Parathyroid adenoma (tissue), 2 donors: Measurements from ENCODE around the gene LINC00237.

Source experiments
- H2AFZ ChIP-seq: fragments of 300-600 bp; sonication (generic); one replicate; pipeline ENCODE4 v1.7.0; 2017; ENCODE audit warnings: antibody characterized with exemption, mild to moderate bottlenecking
- H3K27ac ChIP-seq: fragments of 300-600 bp; sonication (generic); one replicate; pipeline ENCODE4 v1.7.0; 2017
- H3K27me3 ChIP-seq: fragments of 300-600 bp; sonication (generic); one replicate; pipeline ENCODE4 v1.7.0; 2017; ENCODE audit warnings: low read length; ENCODE audit not compliant: control insufficient read depth, insufficient read depth
- H3K36me3 ChIP-seq: fragments of 300-600 bp; sonication (generic); one replicate; pipeline ENCODE4 v1.7.0; 2017; ENCODE audit warnings: low read length; ENCODE audit not compliant: control insufficient read depth, insufficient read depth
- H3K4me1 ChIP-seq: fragments of 300-600 bp; sonication (generic); one replicate; pipeline ENCODE4 v1.7.0; 2017; ENCODE audit warnings: control low read depth
- H3K4me2 ChIP-seq: fragments of 300-600 bp; sonication (generic); one replicate; pipeline ENCODE4 v1.7.0; 2017; ENCODE audit warnings: low read length
- H3K4me3 ChIP-seq: fragments of 300-600 bp; sonication (generic); one replicate; pipeline ENCODE4 v1.7.0; 2017; ENCODE audit warnings: low read depth, low read length
- H3K79me2 ChIP-seq: fragments of 300-600 bp; sonication (generic); one replicate; pipeline ENCODE4 v1.7.0; 2017; ENCODE audit warnings: control low read depth
- H3K9ac ChIP-seq: fragments of 300-600 bp; sonication (generic); one replicate; pipeline ENCODE4 v1.7.0; 2017; ENCODE audit warnings: mild to moderate bottlenecking
- H3K9me3 ChIP-seq: fragments of 300-600 bp; sonication (generic); one replicate; pipeline ENCODE4 v1.7.0; 2017; ENCODE audit warnings: low read length; ENCODE audit not compliant: control insufficient read depth
- TF ChIP-seq, protein P1 (sequence below): fragments of 300-600 bp; sonication (generic); IDR thresholded peaks from one replicate; pipeline ENCODE4 v1.7.0; 2017; ENCODE audit warnings: antibody characterized with exemption, mild to moderate bottlenecking
- donor health status: primary hyperparathyroidism.

The LINC00237 gene

GRCh38 chr20:21053002-21053762 lies 53.0 kb downstream of the LINC00237 start:
- Histone ChIP-seq H3K79me2 (no peaks in the 10 kb centered on the region), H2AFZ (no peak overlapping the region), H3K9ac (no peak overlapping the region), H3K36me3 (no peaks in the 10 kb centered on the region), H3K27ac (no peak overlapping the region), H3K9me3 (no peaks in the 10 kb centered on the region), H3K27me3 (no peaks in the 10 kb centered on the region), H3K4me2 (no peak overlapping the region), H3K4me1 (no peaks in the 10 kb centered on the region), H3K4me3 (no peak overlapping the region)
- TF ChIP-seq, protein P1, sequence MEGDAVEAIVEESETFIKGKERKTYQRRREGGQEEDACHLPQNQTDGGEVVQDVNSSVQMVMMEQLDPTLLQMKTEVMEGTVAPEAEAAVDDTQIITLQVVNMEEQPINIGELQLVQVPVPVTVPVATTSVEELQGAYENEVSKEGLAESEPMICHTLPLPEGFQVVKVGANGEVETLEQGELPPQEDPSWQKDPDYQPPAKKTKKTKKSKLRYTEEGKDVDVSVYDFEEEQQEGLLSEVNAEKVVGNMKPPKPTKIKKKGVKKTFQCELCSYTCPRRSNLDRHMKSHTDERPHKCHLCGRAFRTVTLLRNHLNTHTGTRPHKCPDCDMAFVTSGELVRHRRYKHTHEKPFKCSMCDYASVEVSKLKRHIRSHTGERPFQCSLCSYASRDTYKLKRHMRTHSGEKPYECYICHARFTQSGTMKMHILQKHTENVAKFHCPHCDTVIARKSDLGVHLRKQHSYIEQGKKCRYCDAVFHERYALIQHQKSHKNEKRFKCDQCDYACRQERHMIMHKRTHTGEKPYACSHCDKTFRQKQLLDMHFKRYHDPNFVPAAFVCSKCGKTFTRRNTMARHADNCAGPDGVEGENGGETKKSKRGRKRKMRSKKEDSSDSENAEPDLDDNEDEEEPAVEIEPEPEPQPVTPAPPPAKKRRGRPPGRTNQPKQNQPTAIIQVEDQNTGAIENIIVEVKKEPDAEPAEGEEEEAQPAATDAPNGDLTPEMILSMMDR: no peak

- no peaks in the 10 kb centered on the region for H3K79me2 ChIP-seq
- no peak overlapping the region for H3K4me3 ChIP-seq
- no peak overlapping the region for H3K4me2 ChIP-seq
- no peaks in the 10 kb centered on the region for H3K36me3 ChIP-seq
- no peaks in the 10 kb centered on the region for H3K9me3 ChIP-seq
- H3K9ac ChIP-seq: no peak overlapping the region
- H3K27ac ChIP-seq: no peak overlapping the region
- TF ChIP-seq, protein P1: no peak
- no peaks in the 10 kb centered on the region for H3K4me1 ChIP-seq
- H2AFZ ChIP-seq: no peak overlapping the region
- no peaks in the 10 kb centered on the region for H3K27me3 ChIP-seq
These were observed 53.5 kb downstream of the LINC00237 start for GRCh38 chr20:21052686-21053001.

DNA sequence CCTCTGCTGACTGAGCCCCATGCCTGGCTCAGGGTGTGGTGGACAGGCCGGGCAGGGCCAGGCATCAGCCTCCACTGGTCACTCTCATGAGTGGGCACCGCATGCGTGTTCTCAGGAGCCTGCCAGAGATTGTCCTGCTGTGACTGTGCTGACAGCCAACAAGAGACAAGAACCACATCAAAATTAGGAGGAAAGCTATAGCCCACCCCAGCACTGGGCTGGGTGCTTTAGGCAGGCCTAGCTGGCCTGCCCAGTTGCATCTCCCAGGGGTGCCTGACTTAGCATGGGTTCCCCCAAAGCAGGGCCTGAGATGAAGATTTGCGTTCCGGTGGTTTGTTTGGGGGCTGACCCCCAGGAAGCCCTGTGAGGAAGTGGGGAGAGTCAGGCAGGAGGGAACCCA lies 53.9 kb downstream of the LINC00237 start:
- no peaks in the 10 kb centered on the region for H3K79me2 ChIP-seq

DNA sequence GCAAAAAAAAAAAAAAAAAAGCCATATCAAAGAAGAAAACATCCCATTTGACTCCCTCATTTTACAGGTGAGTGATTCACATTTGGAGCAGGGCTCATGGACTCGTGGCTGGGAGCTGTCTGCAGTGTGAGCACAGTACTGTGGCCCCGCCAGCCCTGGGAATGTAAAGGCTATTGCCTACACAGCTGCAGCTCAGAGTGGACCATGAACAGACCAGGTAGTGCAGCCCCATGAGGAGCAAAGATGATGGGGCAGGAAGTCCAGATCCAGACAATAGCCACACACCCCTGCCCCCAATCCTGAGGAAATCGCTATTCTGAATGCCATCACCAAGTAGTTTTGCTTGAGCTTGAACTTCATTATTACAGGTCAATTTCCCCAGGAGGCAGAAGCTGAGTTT lies 55.4 kb downstream of the LINC00237 start:
- no peak overlapping the region for H3K27ac ChIP-seq
- no peaks in the 10 kb centered on the region for H3K9me3 ChIP-seq
- H3K4me2 ChIP-seq: no peak overlapping the region
- no peaks in the 10 kb centered on the region for H3K36me3 ChIP-seq
- TF ChIP-seq, protein P1: no peak
- H3K79me2 ChIP-seq: no peaks in the 10 kb centered on the region
- no peak overlapping the region for H3K9ac ChIP-seq
- no peaks in the 10 kb centered on the region for H3K4me1 ChIP-seq
- no peak overlapping the region for H3K4me3 ChIP-seq
- no peaks in the 10 kb centered on the region for H3K27me3 ChIP-seq
- H2AFZ ChIP-seq: no peak overlapping the region

More for the DNA sequence above, 53.9 kb downstream of the LINC00237 start:
- Histone ChIP-seq H3K27me3 (no peaks in the 10 kb centered on the region), H3K27ac (no peak overlapping the region), H2AFZ (no peak overlapping the region), H3K4me1 (no peaks in the 10 kb centered on the region), H3K9me3 (no peaks in the 10 kb centered on the region), H3K36me3 (no peaks in the 10 kb centered on the region), H3K9ac (no peak overlapping the region), H3K4me2 (no peak overlapping the region), H3K4me3 (no peak overlapping the region)
- TF ChIP-seq, protein P1: no peak

DNA sequence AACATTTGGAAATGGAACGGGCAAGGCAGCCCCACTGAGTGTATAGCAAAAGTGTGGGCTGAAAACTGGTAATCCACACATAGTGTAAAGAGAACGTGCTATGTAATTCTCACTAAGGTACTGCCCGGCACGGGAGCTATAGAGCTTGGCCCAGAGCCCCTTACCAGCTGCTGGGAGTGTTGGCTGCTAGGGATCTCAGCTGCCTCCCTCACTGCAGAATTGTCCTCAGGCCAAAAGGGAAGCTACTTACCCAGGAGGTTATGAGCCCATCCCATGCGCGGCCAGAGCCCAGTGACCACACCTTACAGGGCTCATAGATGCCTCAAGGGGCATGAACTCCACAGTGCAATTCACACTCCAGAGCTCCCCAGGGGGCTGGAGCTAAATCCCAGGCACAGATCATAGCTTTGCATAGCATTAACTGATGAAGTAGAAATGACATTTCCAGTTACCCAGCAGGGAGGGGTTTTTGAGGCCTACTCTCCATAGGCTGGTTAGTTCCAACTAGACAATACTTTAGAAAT lies 56.8 kb downstream of the LINC00237 start:
- H3K4me3 ChIP-seq: no peak overlapping the region
- no peaks in the 10 kb centered on the region for H3K27me3 ChIP-seq
- no peak overlapping the region for H3K27ac ChIP-seq
- H3K9ac ChIP-seq: no peak overlapping the region
- no peaks in the 10 kb centered on the region for H3K79me2 ChIP-seq
- no peak overlapping the region for H3K4me2 ChIP-seq
- H2AFZ ChIP-seq: no peak overlapping the region
- no peaks in the 10 kb centered on the region for H3K4me1 ChIP-seq
- TF ChIP-seq, protein P1: no peak
- no peaks in the 10 kb centered on the region for H3K9me3 ChIP-seq
- H3K36me3 ChIP-seq: no peaks in the 10 kb centered on the region
